Measurements from ENCODE around the gene MAP3K20.

DNA sequence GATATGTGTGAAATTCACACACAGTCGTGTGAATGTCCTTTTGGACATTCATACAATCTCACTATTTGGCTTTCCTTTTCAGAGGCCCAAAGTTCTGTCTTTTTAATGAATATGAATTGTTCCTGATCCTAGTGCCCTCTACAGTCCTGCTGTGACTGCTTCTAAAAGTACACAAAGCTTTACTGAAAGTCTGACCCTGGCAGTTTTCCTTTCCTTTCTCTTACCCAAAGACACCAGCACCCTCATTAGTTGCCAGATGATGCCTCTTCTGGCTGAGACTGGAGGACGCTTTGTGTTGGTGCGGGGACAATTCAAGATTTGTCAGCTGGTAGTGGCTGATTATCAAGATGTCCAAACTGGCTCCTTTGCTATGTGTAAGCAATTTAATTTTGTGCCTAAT lies 197.2 kb downstream of the MAP3K20 start:
- no peak for TF ChIP-seq POLR2A (IDR thresholded peaks at IDR 0.05)
- TF ChIP-seq, protein P1, sequence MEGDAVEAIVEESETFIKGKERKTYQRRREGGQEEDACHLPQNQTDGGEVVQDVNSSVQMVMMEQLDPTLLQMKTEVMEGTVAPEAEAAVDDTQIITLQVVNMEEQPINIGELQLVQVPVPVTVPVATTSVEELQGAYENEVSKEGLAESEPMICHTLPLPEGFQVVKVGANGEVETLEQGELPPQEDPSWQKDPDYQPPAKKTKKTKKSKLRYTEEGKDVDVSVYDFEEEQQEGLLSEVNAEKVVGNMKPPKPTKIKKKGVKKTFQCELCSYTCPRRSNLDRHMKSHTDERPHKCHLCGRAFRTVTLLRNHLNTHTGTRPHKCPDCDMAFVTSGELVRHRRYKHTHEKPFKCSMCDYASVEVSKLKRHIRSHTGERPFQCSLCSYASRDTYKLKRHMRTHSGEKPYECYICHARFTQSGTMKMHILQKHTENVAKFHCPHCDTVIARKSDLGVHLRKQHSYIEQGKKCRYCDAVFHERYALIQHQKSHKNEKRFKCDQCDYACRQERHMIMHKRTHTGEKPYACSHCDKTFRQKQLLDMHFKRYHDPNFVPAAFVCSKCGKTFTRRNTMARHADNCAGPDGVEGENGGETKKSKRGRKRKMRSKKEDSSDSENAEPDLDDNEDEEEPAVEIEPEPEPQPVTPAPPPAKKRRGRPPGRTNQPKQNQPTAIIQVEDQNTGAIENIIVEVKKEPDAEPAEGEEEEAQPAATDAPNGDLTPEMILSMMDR (IDR thresholded peaks at IDR 0.05): no peak
- TF ChIP-seq POLR2AphosphoS5 (IDR thresholded peaks at IDR 0.05): no peak
